Measurements from ENCODE around the gene ABCA12.

Gene ABCA12

GRCh38 chr2:215136669-215137328, 1.6 kb downstream of the ABCA12 start:
- DNase-seq = no peak

- DNase-seq = no peak
These were observed 18.0 kb downstream of the ABCA12 start for GRCh38 chr2:215120401-215120800.

- no peak for DNase-seq
These were observed 18.6 kb downstream of the ABCA12 start for GRCh38 chr2:215119847-215120246.

- no peak for DNase-seq
These were observed 27.5 kb downstream of the ABCA12 start for GRCh38 chr2:215110918-215111317.

- DNase-seq = no peak
These were observed 31.0 kb downstream of the ABCA12 start for GRCh38 chr2:215107216-215108056.

GRCh38 chr2:215105607-215106354, 32.6 kb downstream of the ABCA12 start:
- DNase-seq = no peak

GRCh38 chr2:215104226-215104625, 34.2 kb downstream of the ABCA12 start:
- DNase-seq = no peak

GRCh38 chr2:215098875-215099274, 39.6 kb downstream of the ABCA12 start:
- no peak for DNase-seq

GRCh38 chr2:215084080-215084479, 54.3 kb downstream of the ABCA12 start:
- no peak for DNase-seq

- no peak for DNase-seq
These were observed 55.3 kb downstream of the ABCA12 start for GRCh38 chr2:215083146-215083545.

- no peak for DNase-seq
These were observed 56.0 kb downstream of the ABCA12 start for GRCh38 chr2:215082446-215082845.

- no peak for DNase-seq
These were observed 57.9 kb downstream of the ABCA12 start for GRCh38 chr2:215080545-215080944.

- no peak for DNase-seq
These were observed 66.8 kb downstream of the ABCA12 start for GRCh38 chr2:215071676-215072075.

GRCh38 chr2:215068399-215068798, 70.0 kb downstream of the ABCA12 start:
- DNase-seq = no peak

- DNase-seq = no peak
These were observed 72.3 kb downstream of the ABCA12 start for GRCh38 chr2:215066124-215066523.

- no peak for DNase-seq
These were observed 74.9 kb downstream of the ABCA12 start for GRCh38 chr2:215063526-215063925.

GRCh38 chr2:215060861-215061536, 77.4 kb downstream of the ABCA12 start:
- no peak for DNase-seq

GRCh38 chr2:215059724-215060123, 78.7 kb downstream of the ABCA12 start:
- no peak for DNase-seq

GRCh38 chr2:215055891-215056290, 82.5 kb downstream of the ABCA12 start:
- DNase-seq = no peak

GRCh38 chr2:215052810-215053209, 85.6 kb downstream of the ABCA12 start:
- DNase-seq = no peak

GRCh38 chr2:215052404-215052803, 86.0 kb downstream of the ABCA12 start:
- DNase-seq = no peak

GRCh38 chr2:215049341-215049740, 89.1 kb downstream of the ABCA12 start:
- DNase-seq = no peak

GRCh38 chr2:215038421-215038820, 100.0 kb downstream of the ABCA12 start:
- DNase-seq = no peak

All from RPMI8226 (cell line).